HepG2 (cell line): ENCODE results near the gene SNX24. TPM values are rescaled to one million over a fixed set of nuclear protein-coding genes. Genes with fewer than 3 reads are reported as not detected.
A peak's percentile ranks its signal among the peaks of the same experiment; 100 is the strongest.

Source experiments
- ATAC-seq: fragments of 200-7000 bp; cut with Tn5 transposase; 3 replicates; pipeline ENCODE4 v1.9.1; 2020; ENCODE audit warnings: mild to moderate bottlenecking, moderate library complexity
- BruUV-seq: library from RNA; stranded (reverse); fragments of 400-500 nt; replicated peaks from 2 replicates; lab custom pipeline; 2021; lab: Mats Ljungman, UMichigan
- CTCF ChIA-PET: fragments of 300-600 bp; formaldehyde crosslinking; extraction: SDS; loops from one replicate; lab custom pipeline; 2021; ENCODE audit warnings: low total read pairs, inconsistent platforms, low intra/inter-chr PET ratio; lab: Yijun Ruan, JAX
- POLR2A ChIA-PET: fragments of 350-600 bp; sonication (Branson Sonifier 250); formaldehyde crosslinking; loops from one replicate; lab custom pipeline; 2020; ENCODE audit warnings: antibody characterized with exemption, inconsistent platforms; lab: Yijun Ruan, JAX
- DNase-seq: peaks from one replicate; pipeline ENCODE4 v3.0.0-alpha.2; 2015; ENCODE audit warnings: low spot score
- FAIRE-seq: peaks from 3 replicates; lab custom pipeline; 2011; peaks lifted over from hg19 to GRCh38; lab: Jason Lieb, UNC
- H2AFZ ChIP-seq: one replicate; pipeline ENCODE4 v1.6.1; 2011; ENCODE audit warnings: low read length, inconsistent platforms
- H3K27ac ChIP-seq: fragments of 300-600 bp; 3 replicates; pipeline ENCODE4 v1.8.0; 2011; ENCODE audit warnings: mixed run types, mild to moderate bottlenecking, mixed read lengths, low read length, inconsistent platforms; ENCODE audit not compliant: insufficient read depth; ENCODE audit errors: extremely low read length
- H3K27me3 ChIP-seq, 2 experiments: fragments of 200-600 bp in 1 of 2; 2 replicates in 1 of 2; 3 replicates in 1 of 2; pipeline versions ENCODE4 v1.6.0 to v1.8.0; 2011; ENCODE audit warnings: low read length in 2 of 2, mild to moderate bottlenecking in 2 of 2, moderate library complexity in 2 of 2, inconsistent platforms in 1 of 2; ENCODE audit not compliant: insufficient read depth in 2 of 2, control insufficient read depth in 1 of 2
- H3K36me3 ChIP-seq, 2 experiments: fragments of 200-600 bp in 1 of 2; replicated peaks in 1 of 2; 2 replicates in 1 of 2; 3 replicates in 1 of 2; pipeline versions ENCODE4 v1.5.1 to v1.8.0; 2011; ENCODE audit warnings: low read length in 2 of 2, inconsistent platforms in 1 of 2; ENCODE audit not compliant: insufficient read depth in 2 of 2, control insufficient read depth in 1 of 2
- H3K4me1 ChIP-seq: 2 replicates; pipeline ENCODE4 v1.5.1; 2012; ENCODE audit warnings: low read length, inconsistent platforms; ENCODE audit not compliant: insufficient read depth
- H3K4me2 ChIP-seq: 2 replicates; pipeline ENCODE4 v1.6.0; 2011; ENCODE audit warnings: low read depth, low read length, inconsistent platforms
- H3K4me3 ChIP-seq, 3 experiments: fragments of 200-600 bp in 1 of 3; sonication (generic), shearing (Covaris generic) in 1 of 3; replicated peaks in 1 of 3; 2 replicates each; pipeline ENCODE4 v1.5.1; 2011 to 2016; ENCODE audit warnings: low read length in 3 of 3, inconsistent platforms in 2 of 3, low read depth in 2 of 3, mild to moderate bottlenecking in 2 of 3, control low read depth in 1 of 3, mixed read lengths in 1 of 3; ENCODE audit not compliant: insufficient read depth in 1 of 3
- H3K79me2 ChIP-seq: one replicate; pipeline ENCODE4 v1.6.1; 2011; ENCODE audit warnings: low read length, inconsistent platforms; ENCODE audit not compliant: insufficient read depth
- H3K9ac ChIP-seq: 2 replicates; pipeline ENCODE4 v1.6.0; 2011; ENCODE audit warnings: mild to moderate bottlenecking, low read depth, low read length, inconsistent platforms; ENCODE audit not compliant: insufficient read depth
- H3K9me3 ChIP-seq: 2 replicates; pipeline ENCODE4 v1.5.1; 2012; ENCODE audit warnings: mild to moderate bottlenecking, low read length
- H4K20me1 ChIP-seq: 2 replicates; pipeline ENCODE4 v1.6.0; 2011; ENCODE audit warnings: inconsistent platforms, mild to moderate bottlenecking, low read length, moderate library complexity; ENCODE audit not compliant: insufficient read depth
- TBP ChIP-seq: sonication (generic); formaldehyde crosslinking; IDR thresholded peaks from 2 replicates; pipeline ENCODE4 v1.5.0; 2020; ENCODE audit warnings: missing genetic modification reagents
- ZKSCAN8 ChIP-seq: IDR thresholded peaks from 2 replicates; pipeline ENCODE4 v1.6.1; 2016; ENCODE audit warnings: borderline replicate concordance, missing genetic modification reagents, missing compliant biosample characterization
- ZNF652 ChIP-seq: IDR thresholded peaks from 2 replicates; pipeline ENCODE4 v1.6.1; 2016; ENCODE audit warnings: low read depth, borderline replicate concordance
- ZNF75D ChIP-seq: sonication (generic); formaldehyde crosslinking; IDR thresholded peaks from 2 replicates; pipeline ENCODE4 v1.8.1; 2023; ENCODE audit warnings: missing genetic modification reagents, mild to moderate bottlenecking, borderline replicate concordance
- ZXDC ChIP-seq: sonication (generic); formaldehyde crosslinking; IDR thresholded peaks from 2 replicates; pipeline ENCODE4 v1.5.0; 2020; ENCODE audit warnings: mild to moderate bottlenecking, missing genetic modification reagents
- WGBS: methylation state at CpG from one replicate; pipeline ENCODE4 v1.1.6; 2017; ENCODE audit warnings: low lambda C conversion rate; 5-methylcytosine and 5-hydroxymethylcytosine counted together
- in situ Hi-C: cut with HindIII; loops from 2 replicates; pipeline ENCODE4 v1.10.0; 2017; ENCODE audit warnings: low pct_unique_long_range_greater_than_20kb; ENCODE audit not compliant: extremely low pct_ligation_motif_present
- intact Hi-C: fragments of 100-400 bp; cut with micrococcal nuclease; formaldehyde crosslinking; loops from one replicate; pipeline ENCODE4 v1.10.0; 2022; ENCODE audit not compliant: unreplicated experiment
- polyA plus RNA-seq, 8 experiments: library from polyadenylated mRNA; depleted of rRNA in 3 of 8; stranded (reverse) in 7 of 8; unstranded in 1 of 8; fragments of >200 nt; fragmentation: Illumina TruSeq in 4 of 8; extraction: Trizol in 4 of 8; gene quantifications; 2 replicates each; pipeline versions ENCODE4 v1.2.1 to v1.2.3, GENCODE V29; 2011 to 2016; ENCODE audit warnings: low read depth in 4 of 8, missing spikeins in 1 of 8, mixed read lengths in 1 of 8; ENCODE audit not compliant: insufficient read depth in 1 of 8
- total RNA-seq, 5 experiments: library from RNA; depleted of rRNA; stranded (reverse); fragments of >200 nt; fragmentation: Illumina TruSeq; extraction: Trizol; gene quantifications; 2 replicates each; pipeline ENCODE4 v1.2.3, GENCODE V29; 2016; ENCODE audit warnings: low read depth in 1 of 5
- TF ChIP-seq, protein P1 (sequence below), 2 experiments: IDR thresholded peaks; 2 replicates each; pipeline ENCODE4 v1.6.1; 2011 to 2012; ENCODE audit warnings: low read length in 2 of 2, borderline replicate concordance in 1 of 2, low read depth in 1 of 2, mild to moderate bottlenecking in 1 of 2, moderate library complexity in 1 of 2
- TF ChIP-seq, protein P2 (sequence below): sonication (generic); formaldehyde crosslinking; IDR thresholded peaks from 2 replicates; pipeline ENCODE4 v1.4.0; 2020; ENCODE audit warnings: low read depth, missing genetic modification reagents

SNX24 gene
- total and polyA plus RNA-seq, 2 of the 13 experiments (the other 11 are each of a cell fraction or from before 2014, with no cell fraction given) = 7.2 to 23.7 TPM

GRCh38 chr5:122845229-122846050 lies at the start of gene SNX24 (continued):
- TF ChIP-seq ZNF652 (CRISPR knock-in tag) = no peak
- TF ChIP-seq, protein P1, sequence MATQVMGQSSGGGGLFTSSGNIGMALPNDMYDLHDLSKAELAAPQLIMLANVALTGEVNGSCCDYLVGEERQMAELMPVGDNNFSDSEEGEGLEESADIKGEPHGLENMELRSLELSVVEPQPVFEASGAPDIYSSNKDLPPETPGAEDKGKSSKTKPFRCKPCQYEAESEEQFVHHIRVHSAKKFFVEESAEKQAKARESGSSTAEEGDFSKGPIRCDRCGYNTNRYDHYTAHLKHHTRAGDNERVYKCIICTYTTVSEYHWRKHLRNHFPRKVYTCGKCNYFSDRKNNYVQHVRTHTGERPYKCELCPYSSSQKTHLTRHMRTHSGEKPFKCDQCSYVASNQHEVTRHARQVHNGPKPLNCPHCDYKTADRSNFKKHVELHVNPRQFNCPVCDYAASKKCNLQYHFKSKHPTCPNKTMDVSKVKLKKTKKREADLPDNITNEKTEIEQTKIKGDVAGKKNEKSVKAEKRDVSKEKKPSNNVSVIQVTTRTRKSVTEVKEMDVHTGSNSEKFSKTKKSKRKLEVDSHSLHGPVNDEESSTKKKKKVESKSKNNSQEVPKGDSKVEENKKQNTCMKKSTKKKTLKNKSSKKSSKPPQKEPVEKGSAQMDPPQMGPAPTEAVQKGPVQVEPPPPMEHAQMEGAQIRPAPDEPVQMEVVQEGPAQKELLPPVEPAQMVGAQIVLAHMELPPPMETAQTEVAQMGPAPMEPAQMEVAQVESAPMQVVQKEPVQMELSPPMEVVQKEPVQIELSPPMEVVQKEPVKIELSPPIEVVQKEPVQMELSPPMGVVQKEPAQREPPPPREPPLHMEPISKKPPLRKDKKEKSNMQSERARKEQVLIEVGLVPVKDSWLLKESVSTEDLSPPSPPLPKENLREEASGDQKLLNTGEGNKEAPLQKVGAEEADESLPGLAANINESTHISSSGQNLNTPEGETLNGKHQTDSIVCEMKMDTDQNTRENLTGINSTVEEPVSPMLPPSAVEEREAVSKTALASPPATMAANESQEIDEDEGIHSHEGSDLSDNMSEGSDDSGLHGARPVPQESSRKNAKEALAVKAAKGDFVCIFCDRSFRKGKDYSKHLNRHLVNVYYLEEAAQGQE (IDR thresholded peaks at IDR 0.05; ENCODE audit: borderline replicate concordance in 1 of 2, low read depth in 1 of 2, low read length in 2 of 2) = peak in 1 of 2 experiments; percentile 43; a peak in 1 of 4 replicates

GRCh38 chr5:122805481-122805880 lies 39.9 kb upstream of the SNX24 start:
- WGBS = 100% methylated on average over 2 of the region's 2 CpGs
- ChIA-PET CTCF (no interaction called here), POLR2A (no interaction called here)
- Histone ChIP-seq H4K20me1 (no peaks in the 10 kb centered on the region), H3K27me3 (no peaks in the 10 kb centered on the region), H3K4me1 (no peaks in the 10 kb centered on the region), H3K79me2 (no peaks in the 10 kb centered on the region), H3K9me3 (no peaks in the 10 kb centered on the region), H2AFZ (no peak overlapping the region), H3K36me3 (peaks cover 3 to 36% of the 10 kb centered on the region in 2 experiments; a peak in 4 of 5 replicates), H3K4me3 (no peak overlapping the region), H3K27ac (no peak overlapping the region), H3K4me2 (no peak overlapping the region), H3K9ac (no peak overlapping the region)
- DNase-seq (no peak), FAIRE-seq (no peak), ATAC-seq (no peak)
- in situ Hi-C loops (no loop called here), intact Hi-C loops (no loop called here)
- no TSS peak for BruUV-seq
- no peak for TF ChIP-seq ZNF75D (CRISPR knock-in tag)
- TF ChIP-seq, protein P2, sequence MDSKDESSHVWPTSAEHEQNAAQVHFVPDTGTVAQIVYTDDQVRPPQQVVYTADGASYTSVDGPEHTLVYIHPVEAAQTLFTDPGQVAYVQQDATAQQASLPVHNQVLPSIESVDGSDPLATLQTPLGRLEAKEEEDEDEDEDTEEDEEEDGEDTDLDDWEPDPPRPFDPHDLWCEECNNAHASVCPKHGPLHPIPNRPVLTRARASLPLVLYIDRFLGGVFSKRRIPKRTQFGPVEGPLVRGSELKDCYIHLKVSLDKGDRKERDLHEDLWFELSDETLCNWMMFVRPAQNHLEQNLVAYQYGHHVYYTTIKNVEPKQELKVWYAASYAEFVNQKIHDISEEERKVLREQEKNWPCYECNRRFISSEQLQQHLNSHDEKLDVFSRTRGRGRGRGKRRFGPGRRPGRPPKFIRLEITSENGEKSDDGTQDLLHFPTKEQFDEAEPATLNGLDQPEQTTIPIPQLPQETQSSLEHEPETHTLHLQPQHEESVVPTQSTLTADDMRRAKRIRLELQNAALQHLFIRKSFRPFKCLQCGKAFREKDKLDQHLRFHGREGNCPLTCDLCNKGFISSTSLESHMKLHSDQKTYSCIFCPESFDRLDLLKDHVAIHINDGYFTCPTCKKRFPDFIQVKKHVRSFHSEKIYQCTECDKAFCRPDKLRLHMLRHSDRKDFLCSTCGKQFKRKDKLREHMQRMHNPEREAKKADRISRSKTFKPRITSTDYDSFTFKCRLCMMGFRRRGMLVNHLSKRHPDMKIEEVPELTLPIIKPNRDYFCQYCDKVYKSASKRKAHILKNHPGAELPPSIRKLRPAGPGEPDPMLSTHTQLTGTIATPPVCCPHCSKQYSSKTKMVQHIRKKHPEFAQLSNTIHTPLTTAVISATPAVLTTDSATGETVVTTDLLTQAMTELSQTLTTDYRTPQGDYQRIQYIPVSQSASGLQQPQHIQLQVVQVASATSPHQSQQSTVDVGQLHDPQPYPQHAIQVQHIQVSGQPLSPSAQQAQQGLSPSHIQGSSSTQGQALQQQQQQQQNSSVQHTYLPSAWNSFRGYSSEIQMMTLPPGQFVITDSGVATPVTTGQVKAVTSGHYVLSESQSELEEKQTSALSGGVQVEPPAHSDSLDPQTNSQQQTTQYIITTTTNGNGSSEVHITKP (CRISPR knock-in tag) = 0 out of 2 replicates have a peak, but pooled peaks have one; percentile 22
- TF ChIP-seq ZXDC (CRISPR knock-in tag) = no peak
- no peak for TF ChIP-seq TBP (CRISPR knock-in tag)
- no peak for TF ChIP-seq ZKSCAN8 (CRISPR knock-in tag)
